Body of pancreas (tissue), 4 donors: ENCODE data around the gene PDZD2. TPM values are rescaled to one million over a fixed set of nuclear protein-coding genes. Genes with fewer than 3 reads are reported as not detected.
A peak's percentile ranks its signal among the peaks of the same experiment; 100 is the strongest.

Experiments used
- ATAC-seq: fragments of 150-250 bp; one replicate; pipeline ENCODE4 v1.9.1; 2016
- DNase-seq, 4 donors: peaks; one replicate each; pipeline ENCODE4 v3.0.0-alpha.2; 2019
- H3K27ac ChIP-seq, 4 donors: fragments of 200-600 bp; sonication (generic); 1 replicate in 3 of 4; 2 replicates in 1 of 4; pipeline versions ENCODE4 v1.5.1 to v1.6.1; 2016 to 2019; ENCODE audit warnings: mild to moderate bottlenecking in 1 of 4, mixed read lengths in 1 of 4, moderate library complexity in 1 of 4
- H3K27me3 ChIP-seq, 2 donors: fragments of 200-600 bp; sonication (generic); one replicate each; pipeline ENCODE4 v1.6.0; 2016; ENCODE audit warnings: mild to moderate bottlenecking in 1 of 2
- H3K36me3 ChIP-seq, 2 donors: fragments of 200-600 bp; sonication (generic); replicated peaks in 1 of 2; 2 replicates each; pipeline ENCODE4 v1.5.1; 2016; ENCODE audit warnings: low read depth in 2 of 2; ENCODE audit not compliant: insufficient read depth in 1 of 2
- H3K4me1 ChIP-seq: fragments of 200-600 bp; sonication (generic); one replicate; pipeline ENCODE4 v1.6.0; 2016
- H3K4me3 ChIP-seq, 2 donors: fragments of 200-600 bp; sonication (generic); 1 replicate in 1 of 2; 2 replicates in 1 of 2; pipeline ENCODE4 v1.5.1; 2016 to 2019
- H3K9me3 ChIP-seq, 3 donors: fragments of 200-600 bp; sonication (generic); 1 replicate in 2 of 3; 2 replicates in 1 of 3; pipeline ENCODE4 v1.5.1; 2016
- POLR2A ChIP-seq, 3 donors: fragments of 450-650 bp; IDR thresholded peaks; one replicate each; pipeline ENCODE4 v1.6.1; 2016; ENCODE audit warnings: antibody characterized with exemption in 3 of 3, mild to moderate bottlenecking in 2 of 3
- WGBS, 2 donors: methylation state at CpG; one replicate each; pipeline ENCODE4 v1.1.5; 2017; 5-methylcytosine and 5-hydroxymethylcytosine counted together
- intact Hi-C: fragments of 100-400 bp; cut with DNase I; formaldehyde crosslinking; loops from one replicate; pipeline ENCODE4 v1.15.1; 2023
- total RNA-seq, 2 donors: library from RNA; depleted of rRNA; stranded (reverse); fragments of >200 nt; gene quantifications; one replicate each; pipeline ENCODE4 v1.1.0, GENCODE V29; 2016
- TF ChIP-seq, protein P1 (sequence below), 7 experiments: fragments of 450-650 bp in 4 of 7; fragments of 200-600 bp in 3 of 7; sonication (generic) in 3 of 7; IDR thresholded peaks; one replicate each; pipeline ENCODE4 v1.5.1; 2016 to 2019; ENCODE audit warnings: antibody characterized with exemption in 7 of 7

The PDZD2 gene
- total RNA-seq, 2 donors from 2014 or later = 3.9 to 12.9 TPM

DNA sequence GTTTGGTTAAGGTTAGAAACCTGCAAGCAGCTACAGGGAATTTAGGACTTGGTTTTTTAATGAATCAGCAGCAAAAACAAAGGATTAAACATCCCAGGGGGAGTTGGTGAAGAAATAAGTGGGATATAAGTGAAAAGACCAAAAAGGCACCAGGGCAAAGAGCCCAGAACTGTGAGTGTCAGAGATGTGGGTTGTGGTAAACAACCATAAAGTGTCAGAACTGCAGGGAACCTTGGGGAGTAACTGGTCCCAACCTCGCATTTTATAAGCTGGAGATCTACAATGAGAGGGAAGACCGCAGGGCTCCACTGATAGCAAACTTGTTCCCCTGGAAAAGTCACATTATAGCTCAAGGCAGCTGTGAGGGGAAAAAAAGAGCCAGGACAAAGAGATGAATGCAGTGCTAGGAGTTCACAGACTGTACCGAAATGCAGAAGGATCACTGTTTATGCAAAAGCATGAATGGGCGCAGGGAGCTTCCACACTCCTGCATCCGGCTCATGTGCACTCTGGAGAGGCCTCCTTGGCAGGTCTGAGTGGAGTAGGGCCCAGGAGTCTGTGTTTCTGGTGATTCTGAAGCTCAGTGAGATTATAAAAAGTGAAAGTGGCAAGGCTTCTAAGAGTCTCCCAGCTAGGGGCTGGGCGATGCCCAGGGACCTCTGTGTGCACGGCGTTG lies 378.9 kb downstream of the PDZD2 start:
- 67 to 73% methylated on average over 5 to 8 of the region's 8 CpGs for whole genome bisulfite sequencing, 2 donors
- no peak for TF ChIP-seq POLR2A (IDR thresholded peaks at IDR 0.05)
- TF ChIP-seq, protein P1, sequence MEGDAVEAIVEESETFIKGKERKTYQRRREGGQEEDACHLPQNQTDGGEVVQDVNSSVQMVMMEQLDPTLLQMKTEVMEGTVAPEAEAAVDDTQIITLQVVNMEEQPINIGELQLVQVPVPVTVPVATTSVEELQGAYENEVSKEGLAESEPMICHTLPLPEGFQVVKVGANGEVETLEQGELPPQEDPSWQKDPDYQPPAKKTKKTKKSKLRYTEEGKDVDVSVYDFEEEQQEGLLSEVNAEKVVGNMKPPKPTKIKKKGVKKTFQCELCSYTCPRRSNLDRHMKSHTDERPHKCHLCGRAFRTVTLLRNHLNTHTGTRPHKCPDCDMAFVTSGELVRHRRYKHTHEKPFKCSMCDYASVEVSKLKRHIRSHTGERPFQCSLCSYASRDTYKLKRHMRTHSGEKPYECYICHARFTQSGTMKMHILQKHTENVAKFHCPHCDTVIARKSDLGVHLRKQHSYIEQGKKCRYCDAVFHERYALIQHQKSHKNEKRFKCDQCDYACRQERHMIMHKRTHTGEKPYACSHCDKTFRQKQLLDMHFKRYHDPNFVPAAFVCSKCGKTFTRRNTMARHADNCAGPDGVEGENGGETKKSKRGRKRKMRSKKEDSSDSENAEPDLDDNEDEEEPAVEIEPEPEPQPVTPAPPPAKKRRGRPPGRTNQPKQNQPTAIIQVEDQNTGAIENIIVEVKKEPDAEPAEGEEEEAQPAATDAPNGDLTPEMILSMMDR (IDR thresholded peaks at IDR 0.05) = no peak
- Histone ChIP-seq H3K27me3 (no peaks in the 10 kb centered on the region), H3K4me3 (no peak overlapping the region), H3K4me1 (no peaks in the 10 kb centered on the region), H3K9me3 (no peaks in the 10 kb centered on the region), H3K36me3 (no peaks in the 10 kb centered on the region), H3K27ac (no peak overlapping the region)
- DNase-seq = peak in 1 of 4 donors; percentile 21
- intact Hi-C loops = no loop called here
- ATAC-seq = no peak

DNA sequence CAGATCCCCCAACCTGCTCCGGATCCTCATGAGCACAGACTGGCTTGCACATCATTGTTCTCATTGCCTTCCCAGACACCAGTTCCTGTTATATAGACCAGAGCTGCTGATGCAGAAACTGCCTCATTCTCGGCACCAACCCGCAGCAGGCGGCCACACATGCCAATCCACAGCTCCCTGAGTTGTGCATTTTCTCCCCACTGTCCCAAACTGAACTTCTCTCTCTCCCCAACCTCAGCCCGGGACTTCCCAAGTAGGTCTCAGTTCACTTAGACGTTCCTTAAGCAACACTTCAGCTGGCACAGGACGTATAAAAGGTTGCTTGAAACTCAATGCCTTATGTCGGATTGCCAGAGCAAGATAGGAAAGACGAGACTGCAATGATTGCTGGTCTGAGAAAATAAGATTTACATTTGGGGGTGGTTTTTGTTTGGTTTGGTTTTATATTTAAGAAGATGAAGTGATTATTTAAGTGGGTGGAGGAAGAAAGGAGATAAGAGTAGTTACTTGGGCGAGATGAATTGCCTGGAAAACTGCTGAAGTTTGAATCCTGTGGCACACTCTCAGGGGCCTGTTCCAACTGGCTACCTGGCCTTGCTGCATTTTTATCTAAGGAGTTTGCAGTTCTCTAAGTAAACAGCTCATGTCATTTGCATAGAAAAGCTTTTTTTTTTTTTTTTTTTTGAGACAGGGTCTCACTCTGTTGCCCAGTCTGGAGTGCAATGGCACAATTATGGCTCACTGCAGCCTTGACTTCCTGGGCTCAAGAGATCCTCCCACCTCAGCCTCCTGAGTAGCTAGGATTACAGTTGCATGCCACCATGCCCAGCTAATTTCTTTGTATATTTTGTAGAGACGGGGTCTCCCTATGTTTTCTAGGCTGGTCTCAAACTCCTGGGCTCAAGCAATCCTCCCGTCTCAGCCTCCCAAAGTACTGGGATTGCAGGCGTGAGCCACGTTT lies 379.8 kb downstream of the PDZD2 start:
- no peak overlapping the region for H3K4me3 ChIP-seq
- H3K27me3 ChIP-seq = no peaks in the 10 kb centered on the region
- DNase-seq (no peak), ATAC-seq (no peak)
- H3K4me1 ChIP-seq = no peaks in the 10 kb centered on the region
- TF ChIP-seq, protein P1 (IDR thresholded peaks at IDR 0.05) = no peak
- no peak for TF ChIP-seq POLR2A (IDR thresholded peaks at IDR 0.05)
- intact Hi-C loops = no loop called here
- H3K36me3 ChIP-seq = no peaks in the 10 kb centered on the region
- no peak overlapping the region for H3K27ac ChIP-seq
- 58 to 61% methylated on average over 14 of the region's 14 CpGs for WGBS, 2 donors
- no peaks in the 10 kb centered on the region for H3K9me3 ChIP-seq

DNA sequence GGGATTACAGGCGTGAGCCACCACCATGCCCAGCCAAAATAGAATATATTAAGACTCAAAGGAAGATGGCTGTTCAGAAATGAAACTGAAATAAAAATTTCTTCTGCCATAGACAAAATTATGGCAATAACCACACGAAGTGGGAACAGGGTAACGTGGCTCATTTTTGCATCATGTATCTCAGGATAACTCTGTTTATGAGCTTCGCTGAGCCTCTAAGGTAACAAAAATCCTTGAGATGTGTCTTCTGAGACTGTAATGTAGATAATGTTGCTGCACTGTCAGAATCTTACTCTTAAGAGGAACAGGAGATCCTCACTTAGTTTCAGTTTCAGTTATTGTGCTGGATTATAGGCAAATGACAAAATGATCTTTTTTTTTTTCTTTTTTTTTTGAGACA lies 381.3 kb downstream of the PDZD2 start:
- ATAC-seq = no peak
- no peak overlapping the region for H3K27ac ChIP-seq
- no peak for DNase-seq
- no peaks in the 10 kb centered on the region for H3K27me3 ChIP-seq
- H3K4me1 ChIP-seq = no peaks in the 10 kb centered on the region
- TF ChIP-seq, protein P1 (IDR thresholded peaks at IDR 0.05) = no peak
- TF ChIP-seq POLR2A (IDR thresholded peaks at IDR 0.05) = no peak
- H3K9me3 ChIP-seq = no peaks in the 10 kb centered on the region
- intact Hi-C loops = no loop called here
- WGBS, 2 donors = 69 to 71% methylated on average over 4 of the region's 4 CpGs
- no peaks in the 10 kb centered on the region for H3K36me3 ChIP-seq
- H3K4me3 ChIP-seq = no peak overlapping the region

DNA sequence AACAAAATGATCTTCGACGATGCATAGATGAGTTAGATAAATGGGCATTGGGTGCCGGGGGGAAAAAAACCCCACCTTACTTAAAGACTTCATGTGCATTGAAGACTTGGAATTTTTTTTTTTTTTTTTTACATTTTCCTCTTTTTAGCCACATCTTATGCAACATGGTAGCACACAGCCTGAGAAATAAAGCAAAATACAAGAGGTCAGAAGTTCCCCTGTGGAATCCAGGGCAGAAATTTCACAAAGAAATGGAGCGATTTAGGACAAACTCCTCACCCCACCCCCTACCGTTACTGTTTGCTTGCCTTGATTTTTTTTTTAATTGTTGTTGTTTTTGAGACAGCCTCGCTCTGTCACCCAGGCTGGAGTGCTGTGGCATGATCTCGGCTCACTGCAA lies 382.0 kb downstream of the PDZD2 start:
- 75 to 86% methylated on average over 7 of the region's 7 CpGs for WGBS, 2 donors
- Histone ChIP-seq H3K4me3 (no peak overlapping the region), H3K27ac (no peak overlapping the region), H3K36me3 (no peaks in the 10 kb centered on the region), H3K9me3 (no peaks in the 10 kb centered on the region), H3K27me3 (no peaks in the 10 kb centered on the region), H3K4me1 (no peaks in the 10 kb centered on the region)
- intact Hi-C loops = no loop called here
- DNase-seq = no peak
- no peak for ATAC-seq
- no peak for TF ChIP-seq POLR2A (IDR thresholded peaks at IDR 0.05)
- TF ChIP-seq, protein P1 (IDR thresholded peaks at IDR 0.05) = no peak
